ENCODE data around the gene ATOH8.

- no peak for TF ChIP-seq EZH2 (IDR thresholded peaks at IDR 0.05; ENCODE audit: borderline replicate concordance, low read depth, low read length, severe bottlenecking)
- peak; percentile 93 for TF ChIP-seq CTCF (IDR thresholded peaks at IDR 0.05; ENCODE audit: borderline replicate concordance, extremely low read depth, low read length, poor library complexity, severe bottlenecking)
These were observed 73.4 kb downstream of the ATOH8 start for GRCh38 chr2:85826990-85827878.

Measured in DND-41 (cell line).